ENCODE measurements around the gene SNX5. TPM values are rescaled to one million over a fixed set of nuclear protein-coding genes. Genes with fewer than 3 reads are reported as not detected.

SNX5 gene
- total and polyA plus RNA-seq, 9 of the 15 experiments (the other 6 are each of a cell fraction or from before 2014, with no cell fraction given) = 53.5 to 276 (median 160) TPM

DNA sequence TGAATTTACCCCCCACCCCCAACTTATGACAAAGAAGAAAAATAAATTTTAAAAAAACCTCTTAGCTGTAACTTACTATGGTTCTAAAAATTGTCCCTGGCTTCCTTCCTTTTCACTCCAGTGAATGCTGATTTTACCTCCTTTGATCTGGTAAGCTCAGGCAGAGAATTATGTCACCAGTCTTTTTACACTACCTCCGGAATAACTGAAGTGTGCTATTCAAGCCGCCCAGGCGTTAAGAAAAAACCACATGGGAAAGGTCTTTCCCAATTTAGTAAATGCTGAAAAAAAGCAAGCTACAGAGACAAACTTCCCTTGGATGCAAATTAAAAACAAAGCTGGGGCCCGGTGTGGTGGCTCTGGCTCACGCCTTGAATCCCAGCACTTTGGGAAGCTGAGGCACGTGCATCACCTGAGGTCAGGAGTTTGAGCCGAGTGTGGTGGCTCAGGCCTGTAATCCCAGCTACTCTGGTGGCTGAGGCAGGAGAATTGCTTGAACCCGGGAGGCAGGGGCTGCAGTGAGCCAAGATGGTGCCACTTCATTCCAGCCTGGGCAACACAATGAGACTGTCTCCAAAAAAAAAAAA lies 12.4 kb downstream of the SNX5 start:
- intact Hi-C loops (cut with micrococcal nuclease) (no loop called here), in situ Hi-C loops (cut with MboI) (no loop called here)
- BruUV-seq (replicated peaks) = no TSS peak
- DNase-seq (ENCODE audit: extremely low read depth in 1 of 4, low spot score in 3 of 4) (no peak), ATAC-seq (no peak), FAIRE-seq (no peak)
- Histone ChIP-seq H3K9me1 (ENCODE audit: control insufficient read depth, insufficient read depth, low read length) (peaks cover 3% of the 10 kb centered on the region), H3K4me2 (ENCODE audit: insufficient read depth, low read length) (no peak overlapping the region), H4K20me1 (replicated peaks; ENCODE audit: control insufficient read depth, insufficient read depth, low read length) (peaks cover 20% of the 10 kb centered on the region), H3K9ac (ENCODE audit: insufficient read depth in 1 of 2, low read depth in 2 of 2, low read length in 2 of 2) (no peak overlapping the region), H3K36me3 (ENCODE audit: control insufficient read depth, insufficient read depth, low read length) (peaks cover 76% of the 10 kb centered on the region), H2AFZ (ENCODE audit: low read depth, low read length) (no peak overlapping the region), H3K9me3 (replicated peaks; ENCODE audit: control insufficient read depth, insufficient read depth, low read depth, low read length) (no peaks in the 10 kb centered on the region), H3K27ac (ENCODE audit: extremely low read depth, low read depth, low read length) (no peak overlapping the region), H3K27me3 (ENCODE audit: control insufficient read depth in 2 of 2, insufficient read depth in 2 of 2, low read length in 2 of 2) (no peaks in the 10 kb centered on the region), H3K4me3 (no peak overlapping the region), H3K4me1 (replicated peaks in 1 of 2; ENCODE audit: control insufficient read depth in 2 of 2, insufficient read depth in 2 of 2, low read length in 2 of 2) (peaks cover 9 to 31% of the 10 kb centered on the region in 2 experiments; a peak in 3 of 5 replicates), H3K79me2 (ENCODE audit: control insufficient read depth, insufficient read depth, low read length) (peaks cover 93% of the 10 kb centered on the region)
- ChIA-PET CTCF (ENCODE audit: low intra/inter-chr PET ratio) (no interaction called here), POLR2A (interaction anchor here (1.6 kb wide), 1 partner anchor 9 kb away, joined by 4 read pairs; no protein-coding TSS in a partner anchor)
- no peak for TF ChIP-seq BACH1 (tag; IDR thresholded peaks at IDR 0.05)
- no peak for TF ChIP-seq KAT7 (CRISPR knock-in tag; IDR thresholded peaks at IDR 0.05; ENCODE audit: borderline replicate concordance)
- TF ChIP-seq HMG20B (CRISPR knock-in tag; IDR thresholded peaks at IDR 0.05) = no peak
- TF ChIP-seq SRSF9 (IDR thresholded peaks at IDR 0.05; ENCODE audit: borderline replicate concordance, low read depth, low read length) = no peak
- no peak for TF ChIP-seq CREBBP (IDR thresholded peaks at IDR 0.05; ENCODE audit: low read depth, low read length)
- TF ChIP-seq ZNF165 (CRISPR knock-in tag; IDR thresholded peaks at IDR 0.05; ENCODE audit: borderline replicate concordance) = no peak
- no peak for TF ChIP-seq TCF7L2 (IDR thresholded peaks at IDR 0.05; ENCODE audit: low read depth, low read length)
- TF ChIP-seq ZNF124 (CRISPR knock-in tag; IDR thresholded peaks at IDR 0.05) = no peak
- no peak for TF ChIP-seq TAF15 (IDR thresholded peaks at IDR 0.05; ENCODE audit: low read depth, low read length)
- TF ChIP-seq SRF (CRISPR knock-in tag; IDR thresholded peaks at IDR 0.05) = no peak
- TF ChIP-seq, protein P1, sequence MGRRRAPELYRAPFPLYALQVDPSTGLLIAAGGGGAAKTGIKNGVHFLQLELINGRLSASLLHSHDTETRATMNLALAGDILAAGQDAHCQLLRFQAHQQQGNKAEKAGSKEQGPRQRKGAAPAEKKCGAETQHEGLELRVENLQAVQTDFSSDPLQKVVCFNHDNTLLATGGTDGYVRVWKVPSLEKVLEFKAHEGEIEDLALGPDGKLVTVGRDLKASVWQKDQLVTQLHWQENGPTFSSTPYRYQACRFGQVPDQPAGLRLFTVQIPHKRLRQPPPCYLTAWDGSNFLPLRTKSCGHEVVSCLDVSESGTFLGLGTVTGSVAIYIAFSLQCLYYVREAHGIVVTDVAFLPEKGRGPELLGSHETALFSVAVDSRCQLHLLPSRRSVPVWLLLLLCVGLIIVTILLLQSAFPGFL (CRISPR knock-in tag; IDR thresholded peaks at IDR 0.05) = no peak
- TF ChIP-seq EHMT2 (IDR thresholded peaks at IDR 0.05) = no peak
- TF ChIP-seq CREM (IDR thresholded peaks at IDR 0.05; ENCODE audit: low read depth) = no peak
- no peak for TF ChIP-seq ZEB2 (IDR thresholded peaks at IDR 0.05)
- TF ChIP-seq, protein P2, sequence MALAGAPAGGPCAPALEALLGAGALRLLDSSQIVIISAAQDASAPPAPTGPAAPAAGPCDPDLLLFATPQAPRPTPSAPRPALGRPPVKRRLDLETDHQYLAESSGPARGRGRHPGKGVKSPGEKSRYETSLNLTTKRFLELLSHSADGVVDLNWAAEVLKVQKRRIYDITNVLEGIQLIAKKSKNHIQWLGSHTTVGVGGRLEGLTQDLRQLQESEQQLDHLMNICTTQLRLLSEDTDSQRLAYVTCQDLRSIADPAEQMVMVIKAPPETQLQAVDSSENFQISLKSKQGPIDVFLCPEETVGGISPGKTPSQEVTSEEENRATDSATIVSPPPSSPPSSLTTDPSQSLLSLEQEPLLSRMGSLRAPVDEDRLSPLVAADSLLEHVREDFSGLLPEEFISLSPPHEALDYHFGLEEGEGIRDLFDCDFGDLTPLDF (CRISPR knock-in tag; IDR thresholded peaks at IDR 0.05) = no peak
- no peak for TF ChIP-seq TAF7 (tag; IDR thresholded peaks at IDR 0.05)
- TF ChIP-seq MTA3 (IDR thresholded peaks at IDR 0.05; ENCODE audit: borderline replicate concordance) = no peak
- no peak for TF ChIP-seq FOXJ3 (CRISPR knock-in tag; IDR thresholded peaks at IDR 0.05)
- no peak for TF ChIP-seq ILF3 (IDR thresholded peaks at IDR 0.05; ENCODE audit: borderline replicate concordance)
- WGBS (ENCODE audit: insufficient coverage, low coverage, missing lambda C conversion rate) = 100% methylated on average over 6 of the region's 8 CpGs

Data from K562 (cell line).